NCI-H2227 treated with DMSO at 0.1 percent for 48 hours (cell line): Measurements from ENCODE around the gene FLT1.

Experiments used
- DNase-seq: peaks from one replicate; lab custom pipeline; 2025; lab: John Stamatoyannopoulos, UW

Gene FLT1

GRCh38 chr13:28458608-28459007 lies 36.3 kb downstream of the FLT1 start:
- DNase-seq = no peak

- no peak for DNase-seq
These were observed 36.9 kb downstream of the FLT1 start for GRCh38 chr13:28458051-28458450.

- no peak for DNase-seq
These were observed 37.4 kb downstream of the FLT1 start for GRCh38 chr13:28457521-28457920.

- no peak for DNase-seq
These were observed 39.2 kb downstream of the FLT1 start for GRCh38 chr13:28455580-28456194.

GRCh38 chr13:28452755-28453154 lies 42.2 kb downstream of the FLT1 start:
- no peak for DNase-seq

GRCh38 chr13:28451482-28452217 lies 43.3 kb downstream of the FLT1 start:
- DNase-seq = no peak

GRCh38 chr13:28449826-28450773 lies 44.8 kb downstream of the FLT1 start:
- DNase-seq = no peak

- DNase-seq = no peak
These were observed 46.1 kb downstream of the FLT1 start for GRCh38 chr13:28448651-28449358.

- no peak for DNase-seq
These were observed 46.9 kb downstream of the FLT1 start for GRCh38 chr13:28447989-28448388.

GRCh38 chr13:28447206-28447605 lies 47.7 kb downstream of the FLT1 start:
- no peak for DNase-seq

GRCh38 chr13:28442839-28443238 lies 52.1 kb downstream of the FLT1 start:
- no peak for DNase-seq

GRCh38 chr13:28441529-28441928 lies 53.4 kb downstream of the FLT1 start:
- DNase-seq = no peak

GRCh38 chr13:28440774-28441504 lies 54.0 kb downstream of the FLT1 start:
- no peak for DNase-seq

- no peak for DNase-seq
These were observed 56.2 kb downstream of the FLT1 start for GRCh38 chr13:28438598-28439334.

- no peak for DNase-seq
These were observed 56.9 kb downstream of the FLT1 start for GRCh38 chr13:28438067-28438466.

- DNase-seq = no peak
These were observed 59.0 kb downstream of the FLT1 start for GRCh38 chr13:28435917-28436316.

- DNase-seq = no peak
These were observed 60.0 kb downstream of the FLT1 start for GRCh38 chr13:28434926-28435325.

GRCh38 chr13:28432816-28433560 lies 61.9 kb downstream of the FLT1 start:
- no peak for DNase-seq

- no peak for DNase-seq
These were observed 65.1 kb downstream of the FLT1 start for GRCh38 chr13:28429685-28430290.
